ENCODE measurements around the gene TRABD2B.

Gene TRABD2B

DNA sequence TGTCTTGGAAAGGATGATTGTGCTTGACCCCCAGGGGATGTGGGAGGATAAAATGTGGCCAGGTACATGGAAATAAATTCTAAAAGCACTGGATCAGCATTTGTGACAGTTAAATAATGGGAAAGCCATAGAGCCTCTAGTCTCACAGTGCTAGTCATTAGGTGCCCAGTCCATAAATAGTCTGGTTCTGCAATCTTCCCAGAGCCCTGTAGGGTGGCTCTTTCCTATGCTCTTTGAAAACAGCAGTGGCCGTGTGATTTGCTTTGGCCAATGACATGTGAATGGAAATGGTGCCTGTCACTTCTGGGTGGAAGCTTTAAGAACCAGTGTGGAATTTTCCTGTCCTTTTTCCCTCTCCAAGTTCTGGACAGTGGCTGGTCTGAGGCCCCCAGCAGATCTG lies 113.2 kb downstream of the TRABD2B start:
- DNase-seq = no peak
- H3K79me2 ChIP-seq (ENCODE audit: insufficient read depth, low read length) = no peaks in the 10 kb centered on the region
- H4K20me1 ChIP-seq (ENCODE audit: insufficient read depth, low read length) = no peaks in the 10 kb centered on the region; the same call in 1 of the 2 replicates
- no peak overlapping the region for H3K4me2 ChIP-seq (ENCODE audit: insufficient read depth, low read length)
- no peak for TF ChIP-seq EZH2 (IDR thresholded peaks at IDR 0.05; ENCODE audit: borderline replicate concordance, low read depth, low read length, severe bottlenecking)
- TF ChIP-seq, protein P1, sequence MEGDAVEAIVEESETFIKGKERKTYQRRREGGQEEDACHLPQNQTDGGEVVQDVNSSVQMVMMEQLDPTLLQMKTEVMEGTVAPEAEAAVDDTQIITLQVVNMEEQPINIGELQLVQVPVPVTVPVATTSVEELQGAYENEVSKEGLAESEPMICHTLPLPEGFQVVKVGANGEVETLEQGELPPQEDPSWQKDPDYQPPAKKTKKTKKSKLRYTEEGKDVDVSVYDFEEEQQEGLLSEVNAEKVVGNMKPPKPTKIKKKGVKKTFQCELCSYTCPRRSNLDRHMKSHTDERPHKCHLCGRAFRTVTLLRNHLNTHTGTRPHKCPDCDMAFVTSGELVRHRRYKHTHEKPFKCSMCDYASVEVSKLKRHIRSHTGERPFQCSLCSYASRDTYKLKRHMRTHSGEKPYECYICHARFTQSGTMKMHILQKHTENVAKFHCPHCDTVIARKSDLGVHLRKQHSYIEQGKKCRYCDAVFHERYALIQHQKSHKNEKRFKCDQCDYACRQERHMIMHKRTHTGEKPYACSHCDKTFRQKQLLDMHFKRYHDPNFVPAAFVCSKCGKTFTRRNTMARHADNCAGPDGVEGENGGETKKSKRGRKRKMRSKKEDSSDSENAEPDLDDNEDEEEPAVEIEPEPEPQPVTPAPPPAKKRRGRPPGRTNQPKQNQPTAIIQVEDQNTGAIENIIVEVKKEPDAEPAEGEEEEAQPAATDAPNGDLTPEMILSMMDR (IDR thresholded peaks at IDR 0.05; ENCODE audit: borderline replicate concordance, extremely low read depth, low read length, poor library complexity, severe bottlenecking) = no peak
- ATAC-seq (ENCODE audit: insufficient read depth, low read depth) = no peak
- no peak overlapping the region for H3K4me3 ChIP-seq (ENCODE audit: low read depth in 1 of 2, low read length in 2 of 2)
- H3K9ac ChIP-seq (ENCODE audit: low read depth, low read length) = no peak overlapping the region
- H3K27ac ChIP-seq (ENCODE audit: low read length) = no peak overlapping the region
- H3K9me3 ChIP-seq (ENCODE audit: insufficient read depth, low read length, severe bottlenecking) = no peaks in the 10 kb centered on the region
- H3K4me1 ChIP-seq (ENCODE audit: insufficient read depth, low read length) = no peaks in the 10 kb centered on the region
- no peak overlapping the region for H2AFZ ChIP-seq (ENCODE audit: low read depth, low read length)
- no peaks in the 10 kb centered on the region for H3K27me3 ChIP-seq (ENCODE audit: insufficient read depth, low read length, poor library complexity)
- H3K36me3 ChIP-seq (ENCODE audit: insufficient read depth, low read length) = no peaks in the 10 kb centered on the region

DNA sequence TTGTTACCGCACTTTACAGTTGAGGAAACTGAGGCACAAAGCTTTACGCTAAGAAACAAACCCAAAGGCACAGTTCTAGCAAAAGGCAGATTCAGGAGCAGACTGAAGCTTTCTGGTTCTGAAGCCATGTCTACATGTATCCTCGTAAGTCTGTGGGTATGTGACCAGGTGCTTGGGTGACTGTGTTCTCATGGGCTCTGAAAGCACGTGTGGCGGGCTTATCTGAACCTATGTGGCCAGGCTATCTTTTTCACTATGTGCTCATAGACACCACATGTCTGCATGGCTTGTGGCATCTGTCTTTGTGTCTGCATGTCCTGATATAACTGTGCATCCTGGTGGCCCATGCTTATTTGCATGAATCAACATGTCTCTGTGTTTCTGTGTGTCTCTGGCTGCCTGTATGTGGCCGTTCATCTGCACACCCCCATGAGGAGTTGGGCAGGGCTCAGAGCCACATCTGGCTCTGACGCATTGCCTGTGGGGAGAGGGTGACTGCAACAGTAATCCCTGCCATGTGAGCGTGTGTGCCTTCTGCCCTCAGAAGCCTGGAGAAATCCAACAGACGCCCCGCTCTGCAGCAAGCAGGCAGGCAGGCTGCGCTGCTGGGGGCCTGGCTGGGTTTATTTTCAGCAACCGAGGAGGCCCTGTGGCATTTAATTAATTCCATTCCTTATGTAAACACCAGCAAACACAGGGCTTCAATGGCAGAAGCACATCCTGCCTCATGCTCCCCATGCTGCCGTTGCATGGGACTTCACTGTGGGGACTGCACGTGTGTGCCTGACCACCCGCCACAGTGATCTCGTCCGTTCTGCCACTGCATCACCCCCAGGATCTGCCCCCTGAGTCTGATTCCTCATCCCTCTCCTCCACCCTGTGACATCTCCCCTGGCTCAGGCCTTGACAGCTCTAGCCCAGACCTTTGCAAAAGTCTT lies 115.4 kb downstream of the TRABD2B start:
- no peak overlapping the region for H2AFZ ChIP-seq (ENCODE audit: low read depth, low read length)
- H3K4me3 ChIP-seq (ENCODE audit: low read depth in 1 of 2, low read length in 2 of 2) = no peak overlapping the region
- no peak overlapping the region for H3K9ac ChIP-seq (ENCODE audit: low read depth, low read length)
- DNase-seq (no peak), ATAC-seq (ENCODE audit: insufficient read depth, low read depth) (no peak)
- H3K4me1 ChIP-seq (ENCODE audit: insufficient read depth, low read length) = no peaks in the 10 kb centered on the region
- TF ChIP-seq EZH2 (IDR thresholded peaks at IDR 0.05; ENCODE audit: borderline replicate concordance, low read depth, low read length, severe bottlenecking) = no peak
- TF ChIP-seq, protein P1 (IDR thresholded peaks at IDR 0.05; ENCODE audit: borderline replicate concordance, extremely low read depth, low read length, poor library complexity, severe bottlenecking) = no peak
- no peaks in the 10 kb centered on the region for H3K79me2 ChIP-seq (ENCODE audit: insufficient read depth, low read length)
- no peaks in the 10 kb centered on the region for H3K36me3 ChIP-seq (ENCODE audit: insufficient read depth, low read length)
- no peaks in the 10 kb centered on the region for H3K9me3 ChIP-seq (ENCODE audit: insufficient read depth, low read length, severe bottlenecking)
- no peaks in the 10 kb centered on the region for H3K27me3 ChIP-seq (ENCODE audit: insufficient read depth, low read length, poor library complexity)
- no peaks in the 10 kb centered on the region; the same call in 1 of the 2 replicates for H4K20me1 ChIP-seq (ENCODE audit: insufficient read depth, low read length)
- no peak overlapping the region for H3K4me2 ChIP-seq (ENCODE audit: insufficient read depth, low read length)
- H3K27ac ChIP-seq (ENCODE audit: low read length) = no peak overlapping the region

DNA sequence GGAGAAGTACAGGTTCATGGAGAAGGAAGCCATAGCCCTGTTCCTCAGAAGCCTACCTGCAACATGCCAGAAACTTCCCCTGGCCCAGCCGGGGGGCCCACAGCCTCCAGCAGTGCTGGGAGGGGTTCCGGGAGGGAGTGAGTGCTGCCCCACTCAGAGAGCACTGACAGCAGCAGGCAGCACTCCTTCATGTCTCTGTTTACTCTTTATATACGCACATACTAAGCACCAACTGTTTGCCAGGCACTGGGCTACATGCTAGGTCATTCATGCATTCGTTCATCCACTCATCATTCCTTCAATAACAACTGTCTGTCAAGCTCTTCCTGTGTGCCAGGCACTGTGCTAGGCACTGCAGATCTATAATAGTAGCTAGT lies 120.6 kb downstream of the TRABD2B start:
- Histone ChIP-seq H3K9ac (ENCODE audit: low read depth, low read length) (no peak overlapping the region), H3K36me3 (ENCODE audit: insufficient read depth, low read length) (no peaks in the 10 kb centered on the region), H3K4me1 (ENCODE audit: insufficient read depth, low read length) (no peaks in the 10 kb centered on the region), H3K9me3 (ENCODE audit: insufficient read depth, low read length, severe bottlenecking) (no peaks in the 10 kb centered on the region), H4K20me1 (ENCODE audit: insufficient read depth, low read length) (no peaks in the 10 kb centered on the region), H2AFZ (ENCODE audit: low read depth, low read length) (no peak overlapping the region), H3K27ac (ENCODE audit: low read length) (no peak overlapping the region), H3K4me3 (ENCODE audit: low read depth in 1 of 2, low read length in 2 of 2) (no peak overlapping the region), H3K79me2 (ENCODE audit: insufficient read depth, low read length) (no peaks in the 10 kb centered on the region), H3K4me2 (ENCODE audit: insufficient read depth, low read length) (no peak overlapping the region), H3K27me3 (ENCODE audit: insufficient read depth, low read length, poor library complexity) (no peaks in the 10 kb centered on the region)
- DNase-seq = no peak
- ATAC-seq (ENCODE audit: insufficient read depth, low read depth) = no peak
- TF ChIP-seq, protein P1 (IDR thresholded peaks at IDR 0.05; ENCODE audit: borderline replicate concordance, extremely low read depth, low read length, poor library complexity, severe bottlenecking) = no peak
- TF ChIP-seq EZH2 (IDR thresholded peaks at IDR 0.05; ENCODE audit: borderline replicate concordance, low read depth, low read length, severe bottlenecking) = no peak

Measured in DND-41 (cell line).